HG03575 (cell line): Measurements from ENCODE around the gene FKBP8.

ENCODE experiments used
- ATAC-seq: cut with Tn5 transposase; IDR thresholded peaks from one replicate; pipeline ENCODE4 v1.9.1; 2021; ENCODE audit not compliant: unreplicated experiment, insufficient number of reproducible peaks, low FRiP score; ENCODE audit errors: extremely low read depth

Gene FKBP8

DNA sequence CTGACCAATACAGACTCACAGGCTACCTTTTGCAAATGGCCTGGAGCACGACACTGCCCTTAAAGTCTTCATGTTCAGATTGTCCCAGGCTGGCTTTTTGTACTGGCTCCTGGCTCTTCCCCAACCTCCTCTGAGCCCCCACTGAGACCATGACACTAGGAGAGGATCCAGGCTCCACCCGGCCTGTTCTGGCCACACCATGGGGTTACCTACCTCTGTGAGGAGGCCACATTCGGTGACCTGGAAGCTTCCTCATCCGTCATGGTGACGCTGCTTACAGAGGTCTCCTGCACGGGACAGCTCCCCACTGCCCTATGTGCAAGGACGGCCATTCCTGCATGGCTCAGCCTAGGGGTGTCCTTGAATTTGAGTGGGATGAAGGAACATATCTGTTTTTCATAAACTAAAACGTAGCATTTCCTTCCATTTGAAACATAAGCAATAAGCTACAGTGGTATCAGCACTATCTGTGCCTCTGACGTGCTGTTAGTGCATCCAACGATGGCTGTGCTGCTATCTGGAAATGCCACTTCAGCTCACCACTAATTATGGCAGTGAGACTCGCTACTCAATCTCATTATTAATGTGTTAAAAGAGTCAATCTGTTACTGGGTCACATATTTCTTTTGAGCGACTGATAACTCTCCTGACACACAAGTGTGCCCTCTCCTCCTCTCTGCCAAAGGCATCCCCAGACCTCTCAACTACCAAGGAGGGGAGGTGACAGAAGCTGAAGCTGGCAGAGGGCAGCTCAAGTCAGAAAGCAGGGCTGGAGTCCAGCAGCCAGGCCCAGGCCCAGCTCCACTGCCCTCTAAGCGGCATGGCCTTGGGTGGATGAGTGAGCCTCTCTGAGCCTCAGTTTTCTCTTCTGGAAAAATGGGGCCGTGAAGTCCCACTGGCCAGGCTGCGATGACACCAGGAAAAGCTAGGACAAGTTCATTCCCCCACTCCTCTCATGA lies 51.1 kb downstream of the FKBP8 start:
- ATAC-seq: no peak

DNA sequence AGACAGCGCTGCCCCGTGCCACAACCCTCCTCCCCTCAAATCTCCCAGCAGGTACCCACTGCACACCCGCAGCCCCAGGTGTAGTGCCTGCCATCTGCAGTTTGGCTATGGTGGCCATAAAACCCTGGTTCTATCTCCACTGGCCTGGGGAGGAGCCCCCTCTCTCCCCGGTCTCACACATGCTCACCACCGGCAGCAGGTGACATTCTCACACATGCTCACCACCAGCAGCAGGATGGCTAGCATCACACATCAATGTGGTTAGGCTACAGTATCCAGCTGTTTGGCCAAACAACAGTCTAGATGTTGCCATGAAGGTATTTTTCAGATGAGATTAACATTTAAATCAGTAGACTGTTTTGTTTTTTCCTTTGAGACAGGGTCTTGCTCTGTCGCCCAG lies 52.6 kb downstream of the FKBP8 start:
- ATAC-seq: no peak

DNA sequence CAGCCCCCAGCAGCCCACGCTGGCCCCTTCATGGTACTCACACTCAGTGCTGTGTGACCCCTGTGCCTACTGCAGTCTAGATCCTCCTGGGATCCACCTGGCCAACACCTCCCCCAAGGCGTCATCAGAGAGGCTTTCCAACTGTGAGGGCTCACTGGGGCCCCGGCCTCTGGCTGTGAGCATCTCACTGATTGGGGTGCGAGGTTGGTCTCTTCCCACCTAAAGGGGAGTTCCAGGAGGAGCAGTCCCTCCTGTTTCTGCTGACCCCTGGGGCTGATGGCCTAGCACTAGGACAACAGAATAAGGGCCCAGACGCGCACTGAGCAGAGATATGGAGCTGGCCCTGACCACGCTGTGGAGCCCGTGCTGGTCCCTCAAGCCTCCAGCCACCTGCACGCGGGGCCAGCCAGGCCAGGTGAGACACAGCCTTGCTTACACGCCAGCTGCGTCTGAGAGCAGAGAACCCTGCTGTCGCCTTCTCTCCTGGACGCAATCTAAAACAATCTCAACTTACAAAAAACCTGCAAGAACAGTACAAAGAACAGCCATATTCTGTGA lies 53.7 kb downstream of the FKBP8 start:
- no peak for ATAC-seq

GRCh38 chr19:18488838-18489626 lies 54.3 kb downstream of the FKBP8 start:
- ATAC-seq: no peak

DNA sequence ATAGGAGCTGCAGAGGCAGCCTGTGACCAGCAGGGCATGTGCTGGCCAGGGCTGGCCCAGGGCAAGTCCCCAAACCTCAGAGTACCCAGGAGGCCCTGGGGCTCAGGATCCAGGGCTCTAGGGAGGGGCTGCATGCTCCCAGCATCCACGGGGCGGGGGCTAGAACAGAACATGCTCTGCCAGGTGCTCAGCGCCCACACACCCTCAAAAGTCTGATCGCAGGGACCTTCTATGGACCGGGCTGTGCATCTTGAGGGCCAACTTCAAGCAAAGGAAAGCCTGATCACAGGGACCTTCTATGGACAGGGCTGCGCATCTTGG lies 55.0 kb downstream of the FKBP8 start:
- no peak for ATAC-seq

- no peak for ATAC-seq
These were observed 55.6 kb downstream of the FKBP8 start for GRCh38 chr19:18487576-18488402.

- ATAC-seq: no peak
These were observed 56.6 kb downstream of the FKBP8 start for GRCh38 chr19:18486746-18487145.

- no peak for ATAC-seq
These were observed 58.4 kb downstream of the FKBP8 start for GRCh38 chr19:18484992-18485391.

DNA sequence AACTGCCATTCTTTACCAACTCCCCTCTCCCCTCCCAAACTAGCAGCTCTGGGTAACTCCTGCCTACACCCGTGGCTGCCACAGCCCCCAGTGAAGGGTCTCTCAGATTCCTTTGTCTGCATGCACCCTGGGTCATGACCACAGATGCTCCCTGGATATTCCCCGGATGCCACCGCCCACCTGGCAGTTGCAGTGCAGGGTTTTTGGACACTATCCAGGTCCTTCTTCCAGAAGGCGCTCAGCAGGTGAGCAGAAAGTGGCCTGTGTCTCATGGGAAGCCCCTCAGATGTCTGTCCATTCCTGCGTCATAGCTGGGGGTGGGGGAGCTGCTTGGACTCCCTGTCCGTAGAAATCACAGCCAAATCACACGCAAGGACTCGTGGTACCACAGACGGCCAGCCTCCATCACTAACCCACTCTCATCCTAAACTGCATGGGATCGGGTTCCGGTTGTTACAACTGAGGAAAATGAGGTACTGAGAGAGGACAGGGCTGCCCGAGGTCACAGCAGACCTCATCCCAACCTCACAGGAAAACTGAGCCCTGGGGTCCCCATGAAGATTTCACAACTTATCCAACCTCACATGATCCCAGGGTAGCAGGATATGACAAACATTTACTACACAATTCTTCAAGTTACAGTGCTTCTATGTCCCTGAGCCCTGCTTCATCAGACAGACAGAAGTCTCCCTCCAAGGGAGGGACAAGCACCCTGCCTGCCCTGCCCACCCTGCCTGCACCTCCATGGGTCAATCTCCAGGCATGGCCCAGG lies 60.1 kb downstream of the FKBP8 start:
- no peak for ATAC-seq
